ENCODE measurements around the gene C4orf46. TPM values are rescaled to one million over a fixed set of nuclear protein-coding genes. Genes with fewer than 3 reads are reported as not detected.

The C4orf46 gene
- total and polyA plus RNA-seq, 8 donors, result 5.5 to 24.4 (median 20.8) TPM

DNA sequence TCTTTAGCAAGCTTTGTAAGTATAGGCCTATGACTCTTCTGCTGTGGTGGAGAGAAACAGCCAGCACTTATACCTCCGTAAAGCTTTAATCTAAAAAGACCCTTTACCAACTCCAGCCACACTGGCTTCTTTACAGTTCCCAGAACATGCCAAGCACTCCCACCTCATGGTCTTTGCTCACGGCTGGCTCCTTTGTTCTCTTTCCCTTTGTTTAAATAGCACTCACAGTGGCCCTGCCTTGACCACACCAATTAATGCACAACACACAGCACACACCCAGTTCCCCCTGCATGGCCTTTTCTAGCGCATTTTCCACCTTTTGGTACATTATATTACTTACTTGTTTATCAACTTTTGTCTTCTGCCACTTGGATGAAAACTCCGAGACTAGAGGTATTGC, 32.6 kb upstream of the C4orf46 start:
- Histone ChIP-seq H3K4me3 (no peak overlapping the region), H3K4me1 (no peaks in the 10 kb centered on the region), H3K27ac (no peak overlapping the region), H3K36me3 (peaks cover 0 to 58% of the 10 kb centered on the region in 2 donors), H3K27me3 (no peaks in the 10 kb centered on the region), H3K9me3 (no peaks in the 10 kb centered on the region)
- ATAC-seq (no peak), DNase-seq (no peak)
- no peak for TF ChIP-seq CTCF (IDR thresholded peaks at IDR 0.05)
- intact Hi-C loops (cut with DNase I), result no loop called here

GRCh38 chr4:158688813-158689212, 17.1 kb upstream of the C4orf46 start:
- intact Hi-C loops (cut with DNase I), result no loop called here
- ATAC-seq, result no peak

DNA sequence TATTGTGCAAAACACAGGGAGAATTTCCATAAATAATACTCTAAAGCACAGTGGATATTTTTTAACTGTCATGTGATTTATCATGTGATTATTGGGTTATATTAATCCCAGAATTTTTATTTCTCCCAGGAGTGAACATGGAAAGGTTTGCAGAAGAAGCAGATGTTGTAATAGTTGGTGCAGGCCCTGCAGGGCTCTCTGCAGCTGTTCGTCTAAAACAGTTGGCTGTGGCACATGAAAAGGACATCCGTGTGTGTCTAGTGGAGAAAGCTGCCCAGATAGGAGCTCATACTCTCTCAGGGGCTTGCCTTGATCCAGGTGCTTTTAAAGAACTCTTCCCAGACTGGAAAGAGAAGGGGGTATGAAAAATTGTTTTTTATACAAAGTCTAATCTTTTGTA, 10.4 kb upstream of the C4orf46 start:
- Histone ChIP-seq H3K27me3 (no peaks in the 10 kb centered on the region), H3K4me1 (no peaks in the 10 kb centered on the region), H3K9me3 (no peaks in the 10 kb centered on the region), H3K36me3 (peaks cover 0 to 48% of the 10 kb centered on the region in 2 donors), H3K4me3 (no peak overlapping the region), H3K27ac (no peak overlapping the region)
- DNase-seq (no peak), ATAC-seq (no peak)
- no peak for TF ChIP-seq CTCF (IDR thresholded peaks at IDR 0.05)
- intact Hi-C loops (cut with DNase I), result no loop called here

More at GRCh38 chr4:158688813-158689212, 17.1 kb upstream of the C4orf46 start:
- H3K4me3 ChIP-seq, result no peak overlapping the region
- no peaks in the 10 kb centered on the region for H3K4me1 ChIP-seq
- no peak for DNase-seq
- H3K9me3 ChIP-seq, result no peaks in the 10 kb centered on the region
- no peak for TF ChIP-seq CTCF (IDR thresholded peaks at IDR 0.05)
- no peak overlapping the region for H3K27ac ChIP-seq
- peaks cover 0 to 59% of the 10 kb centered on the region in 2 donors for H3K36me3 ChIP-seq
- no peaks in the 10 kb centered on the region for H3K27me3 ChIP-seq

DNA sequence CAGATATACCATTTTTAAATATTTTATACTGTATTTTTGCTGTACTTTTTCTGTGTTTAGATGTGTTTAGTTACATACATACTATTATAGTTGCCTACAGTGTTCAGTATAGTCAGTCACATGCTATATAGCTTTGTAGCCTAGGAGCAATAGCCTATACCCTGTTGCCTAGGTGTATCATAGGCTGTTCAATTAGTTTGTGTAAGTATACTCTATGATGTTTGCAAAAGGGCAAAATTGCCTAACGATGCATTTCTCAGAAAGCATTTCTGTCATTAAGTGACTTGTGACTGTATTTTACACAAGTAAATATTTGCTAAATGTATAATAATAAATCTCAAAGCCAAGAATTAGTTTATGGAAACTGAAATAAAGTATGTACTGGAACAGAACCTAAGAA, 9.9 kb upstream of the C4orf46 start:
- intact Hi-C loops (cut with DNase I), result no loop called here
- Histone ChIP-seq H3K4me3 (no peak overlapping the region), H3K36me3 (peaks cover 0 to 45% of the 10 kb centered on the region in 2 donors), H3K4me1 (no peaks in the 10 kb centered on the region), H3K27ac (no peak overlapping the region), H3K27me3 (no peaks in the 10 kb centered on the region), H3K9me3 (no peaks in the 10 kb centered on the region)
- DNase-seq (no peak), ATAC-seq (no peak)
- no peak for TF ChIP-seq CTCF (IDR thresholded peaks at IDR 0.05)

GRCh38 chr4:158678767-158679166, 7.1 kb upstream of the C4orf46 start:
- Histone ChIP-seq H3K4me1 (peaks cover 0 to 8% of the 10 kb centered on the region in 2 donors), H3K36me3 (peaks cover 0 to 20% of the 10 kb centered on the region in 2 donors), H3K27ac (no peak overlapping the region), H3K27me3 (no peaks in the 10 kb centered on the region), H3K4me3 (no peak overlapping the region), H3K9me3 (no peaks in the 10 kb centered on the region)
- ATAC-seq (no peak), DNase-seq (no peak)
- TF ChIP-seq CTCF (IDR thresholded peaks at IDR 0.05), result no peak
- intact Hi-C loops (cut with DNase I), result no loop called here

All from left lung (tissue), 10 donors.